ENCODE results near the gene MED19.
"Not testable (repeated sequence)": the region's sequence is repeated elsewhere in the genome, so short reads cannot be mapped to it uniquely, and the experiment has no call there.

Gene MED19

GRCh38 chr11:57711414-57712255 is at the start of gene MED19:
MED19 (minus strand) TSS chr11:57712215; CDS start chr11:57712179, 36 bp downstream.
- DNase-seq (ENCODE audit: low read depth in 2 of 2) = peak; percentile 55 to 62

- DNase-seq (ENCODE audit: low read depth in 2 of 2) = no peak
Measured at GRCh38 chr11:57758174-57758573, 46.2 kb upstream of the MED19 start.

- no peak for DNase-seq (ENCODE audit: low read depth in 2 of 2)
Measured at GRCh38 chr11:57752954-57753353, 40.9 kb upstream of the MED19 start.

GRCh38 chr11:57751676-57752253 is 39.8 kb upstream of the MED19 start, which contains the start of gene BTBD18:
BTBD18 (minus strand) TSS chr11:57751819; CDS start chr11:57751188, 631 bp downstream.
- no peak for DNase-seq (ENCODE audit: low read depth in 2 of 2)

- DNase-seq (ENCODE audit: low read depth in 2 of 2) = no peak
Measured at GRCh38 chr11:57751176-57751575, 39.2 kb upstream of the MED19 start.

GRCh38 chr11:57746920-57747319 is 34.9 kb upstream of the MED19 start:
- no peak for DNase-seq (ENCODE audit: low read depth in 2 of 2)

- DNase-seq (ENCODE audit: low read depth in 2 of 2) = no peak
Measured at GRCh38 chr11:57745206-57745605, 33.2 kb upstream of the MED19 start.

GRCh38 chr11:57744357-57744756 is 32.3 kb upstream of the MED19 start:
- DNase-seq (ENCODE audit: low read depth in 2 of 2) = no peak

- DNase-seq (ENCODE audit: low read depth in 2 of 2) = no peak
Measured at GRCh38 chr11:57742087-57742452, 30.1 kb upstream of the MED19 start.

GRCh38 chr11:57741132-57742086 is 29.4 kb upstream of the MED19 start, which contains the start of gene SELENOH:
SELENOH (plus strand) TSS chr11:57741491; CDS start chr11:57741596, 105 bp downstream.
- DNase-seq (ENCODE audit: low read depth in 2 of 2) = peak; percentile 84 to 88

- DNase-seq (ENCODE audit: low read depth in 2 of 2) = no peak
Measured at GRCh38 chr11:57735619-57736298, 23.7 kb upstream of the MED19 start.

GRCh38 chr11:57732661-57733060 is 20.6 kb upstream of the MED19 start:
- DNase-seq (ENCODE audit: low read depth in 2 of 2) = no peak

- no peak for DNase-seq (ENCODE audit: low read depth in 2 of 2)
Measured at GRCh38 chr11:57729479-57729878, 17.5 kb upstream of the MED19 start.

GRCh38 chr11:57728829-57729228 is 16.8 kb upstream of the MED19 start:
- no peak for DNase-seq (ENCODE audit: low read depth in 2 of 2)

GRCh38 chr11:57727185-57727584 is 15.2 kb upstream of the MED19 start:
- no peak for DNase-seq (ENCODE audit: low read depth in 2 of 2)

- DNase-seq (ENCODE audit: low read depth in 2 of 2) = not testable (repeated sequence)
Measured at GRCh38 chr11:57716726-57717125, 4.7 kb upstream of the MED19 start.

GRCh38 chr11:57713835-57714234 is 1.8 kb upstream of the MED19 start:
- DNase-seq (ENCODE audit: low read depth in 2 of 2) = no peak

- peak; percentile 79 to 83 for DNase-seq (ENCODE audit: low read depth in 2 of 2)
Measured at GRCh38 chr11:57712256-57713150, 488 bp upstream of the MED19 start, which contains the start of gene TMX2. TMX2 (plus strand) TSS chr11:57712593; CDS start chr11:57712619, 26 bp downstream.

GRCh38 chr11:57709802-57710367 is 2.1 kb downstream of the MED19 start:
- DNase-seq (ENCODE audit: low read depth in 2 of 2) = no peak

GRCh38 chr11:57705432-57705831 is 6.6 kb downstream of the MED19 start:
- DNase-seq (ENCODE audit: low read depth in 2 of 2) = not testable (repeated sequence)
